Measurements from ENCODE around the gene PLA2G6. TPM values are rescaled to one million over a fixed set of nuclear protein-coding genes. Genes with fewer than 3 reads are reported as not detected.
A peak's percentile ranks its signal among the peaks of the same experiment; 100 is the strongest.

Gene PLA2G6
- total RNA-seq, 1 experiment from 2014 or later = 24.1 TPM

- no peak for TF ChIP-seq CTCF (conservative IDR thresholded peaks at IDR 0.05)
- Histone ChIP-seq H2BK5ac (ENCODE audit: insufficient read length, low read length) (no peak overlapping the region), H2AFZ (ENCODE audit: low read length) (no peak overlapping the region), H3K23me2 (ENCODE audit: insufficient read length, low read depth, low read length, poor library complexity, severe bottlenecking) (peaks cover 8% of the 10 kb centered on the region), H3K27ac (ENCODE audit: insufficient read length, low read depth, low read length) (no peak overlapping the region), H3K9me3 (ENCODE audit: control insufficient read depth, low read depth, low read length) (no peaks in the 10 kb centered on the region), H3K18ac (ENCODE audit: insufficient read length, low read depth, low read length) (no peak overlapping the region), H2BK20ac (ENCODE audit: low read depth, low read length, poor library complexity, severe bottlenecking) (no peak overlapping the region), H4K20me1 (ENCODE audit: control insufficient read depth, insufficient read depth, insufficient read length) (no peaks in the 10 kb centered on the region), H3K23ac (ENCODE audit: insufficient read length, low read depth, low read length) (no peak overlapping the region), H3K4me2 (ENCODE audit: insufficient read depth, insufficient read length, low read length) (no peak overlapping the region), H3K27me3 (ENCODE audit: insufficient read depth, low read length) (no peaks in the 10 kb centered on the region), H2AK5ac (ENCODE audit: insufficient read length, low read length) (no peak overlapping the region), H3K79me2 (ENCODE audit: insufficient read depth, low read length) (no peaks in the 10 kb centered on the region), H2BK12ac (ENCODE audit: insufficient read length, low read depth, low read length) (no peak overlapping the region), H3K9ac (ENCODE audit: extremely low read depth, insufficient read length, low read length) (no peak overlapping the region), H3K4ac (ENCODE audit: low read depth, low read length) (no peak overlapping the region), H2BK15ac (ENCODE audit: low read depth, low read length) (no peak overlapping the region), H3K14ac (ENCODE audit: insufficient read depth, low read length) (no peak overlapping the region), H4K5ac (ENCODE audit: insufficient read length, low read depth, low read length) (no peak overlapping the region), H2BK120ac (ENCODE audit: low read depth, low read length, poor library complexity, severe bottlenecking) (no peak overlapping the region), H3K56ac (ENCODE audit: insufficient read length, low read depth, low read length) (no peak overlapping the region), H3K4me1 (ENCODE audit: insufficient read depth, low read length) (peaks cover 12% of the 10 kb centered on the region), H3T11ph (ENCODE audit: low read length) (no peak overlapping the region), H3K79me1 (ENCODE audit: insufficient read depth, low read depth, low read length, poor library complexity, severe bottlenecking) (no peaks in the 10 kb centered on the region), H4K8ac (replicated peaks; ENCODE audit: insufficient read length, low read depth, low read length) (no peak overlapping the region), H4K91ac (ENCODE audit: insufficient read length, low read depth, low read length) (no peak overlapping the region)
- peaks cover 32 to 42% of the 10 kb centered on the region in 2 experiments for H3K4me1 Mint-ChIP-seq
- peak overlapping the region in 1 of 3 experiments; percentile 52; a peak in 1 of 7 replicates for H3K27ac Mint-ChIP-seq
- H3K9me3 Mint-ChIP-seq = no peaks in the 10 kb centered on the region
- H3K36me3 Mint-ChIP-seq (ENCODE audit: insufficient read depth in 1 of 3, low read depth in 3 of 3) = peaks cover 0 to 7% (median 0%) of the 10 kb centered on the region in 3 experiments; a peak in 3 of 7 replicates
- peaks cover 3% of the 10 kb centered on the region; the same call in 1 of the 2 replicates for H3K27me3 Mint-ChIP-seq (ENCODE audit: low read depth)
- WGBS (ENCODE audit: extremely low coverage, insufficient read length, low lambda C conversion rate) = no CpG with 5 or more reads among the region's 4 CpGs
- no peak for DNase-seq
- no peak overlapping the region for H3K4me3 Mint-ChIP-seq
Measured at GRCh38 chr22:38177044-38177443, 4.6 kb downstream of the PLA2G6 start.

All from H9 (cell line).